Adrenal gland (tissue), 12 donors: ENCODE measurements around the gene MSANTD4. TPM values are rescaled to one million over a fixed set of nuclear protein-coding genes. Genes with fewer than 3 reads are reported as not detected.

ENCODE experiments used
- DNase-seq, 7 donors: peaks; one replicate each; pipeline ENCODE4 v3.0.0-alpha.2; 2019 to 2020
- H3K27ac ChIP-seq, 5 donors: fragments of 200-600 bp; sonication (generic) in 4 of 5; 1 replicate in 3 of 5; 2 replicates in 2 of 5; pipeline versions ENCODE4 v1.5.1 to v1.8.0; 2016 to 2020; ENCODE audit warnings: mild to moderate bottlenecking in 1 of 5
- H3K27me3 ChIP-seq: fragments of 200-600 bp; 2 replicates; pipeline ENCODE4 v1.8.0; 2021
- H3K36me3 ChIP-seq, 2 donors: fragments of 200-600 bp; replicated peaks in 1 of 2; 1 replicate in 1 of 2; 2 replicates in 1 of 2; pipeline versions ENCODE4 v1.5.1 to v1.8.0; 2018 to 2022
- H3K4me1 ChIP-seq, 2 donors: fragments of 200-600 bp; replicated peaks in 1 of 2; 1 replicate in 1 of 2; 2 replicates in 1 of 2; pipeline versions ENCODE4 v1.5.1 to v1.8.0; 2018 to 2021
- H3K4me3 ChIP-seq, 4 donors: fragments of 200-600 bp; sonication (generic) in 3 of 4; one replicate each; pipeline ENCODE4 v1.5.1; 2016 to 2018
- H3K9me3 ChIP-seq, 3 donors: fragments of 200-600 bp; sonication (generic) in 1 of 3; replicated peaks in 1 of 3; 1 replicate in 2 of 3; 2 replicates in 1 of 3; pipeline versions ENCODE4 v1.5.1 to v1.8.0; 2016 to 2021
- CTCF ChIP-seq, 6 experiments: fragments of 450-650 bp in 4 of 6; fragments of 200-600 bp in 2 of 6; sonication (generic) in 1 of 6; IDR thresholded peaks; 1 replicate in 5 of 6; 2 replicates in 1 of 6; pipeline versions ENCODE4 v1.5.1 to v1.8.0; 2016 to 2021; ENCODE audit warnings: antibody characterized with exemption in 6 of 6, mild to moderate bottlenecking in 2 of 6, moderate library complexity in 1 of 6
- POLR2A ChIP-seq, 2 donors: fragments of 450-650 bp; IDR thresholded peaks; one replicate each; pipeline ENCODE4 v1.6.1; 2017; ENCODE audit warnings: antibody characterized with exemption in 2 of 2, mild to moderate bottlenecking in 2 of 2, moderate library complexity in 1 of 2
- WGBS, 4 donors: extraction: QIAGEN DNeasy Blood & Tissue Kit in 2 of 4; methylation state at CpG; one replicate each; pipeline versions ENCODE4 v1.1.5 to v1.1.7; 2013 to 2017; 5-methylcytosine and 5-hydroxymethylcytosine counted together
- intact Hi-C, 2 donors: fragments of 100-400 bp; cut with DNase I; formaldehyde crosslinking; loops; one replicate each; pipeline versions ENCODE4 v1.14.1 to v1.15.0; 2022 to 2023
- polyA plus RNA-seq, 3 donors: library from polyadenylated mRNA; stranded (reverse); fragments of 200-250 nt in 2 of 3; fragments of 350-450 nt in 1 of 3; fragmentation: Illumina TruSeq in 1 of 3; extraction: RNeasy Lipid Tissue Mini Kit (QIAGEN cat#74804) in 1 of 3; gene quantifications; one replicate each; pipeline ENCODE4 v1.2.3, GENCODE V29; 2013 to 2014
- total RNA-seq, 9 donors: library from RNA; depleted of rRNA in 4 of 9; stranded (reverse); fragments of >200 nt in 4 of 9; fragments of 120-200 nt in 1 of 9; fragmentation: NEBNext Ultra II Directional in 1 of 9; extraction: Animal tissue kit (Norgen Biotek cat#: 25700) in 1 of 9; gene quantifications; one replicate each; pipeline versions ENCODE4 v1.1.0 to v1.2.4, GENCODE V29; 2013 to 2023
- donor health status: healthy with polysubstance abuse.
- donor health status: Bipolar disorder and iron deficiency.
- donor health status: DM: yes; HTN: yes; CAD: no.
- donor health status: DM: no; HTN: no; CAD: no.
- donor health status: DM: no; HTN: no; CAD: no.
- donor health status: DM: yes; HTN: yes; CAD: no.

The MSANTD4 gene
- total and polyA plus RNA-seq, 12 donors, result 3.7 to 36.2 (median 19.2) TPM

- no peak for TF ChIP-seq POLR2A (IDR thresholded peaks at IDR 0.05)
- no peak for TF ChIP-seq CTCF (IDR thresholded peaks at IDR 0.05)
- Histone ChIP-seq H3K9me3 (no peaks in the 10 kb centered on the region), H3K36me3 (no peaks in the 10 kb centered on the region), H3K27ac (no peak overlapping the region), H3K4me1 (no peaks in the 10 kb centered on the region), H3K4me3 (no peak overlapping the region), H3K27me3 (no peaks in the 10 kb centered on the region)
- no peak for DNase-seq
- 74 to 86% (median 84%) methylated on average over 2 of the region's 2 CpGs for WGBS, 4 donors
- intact Hi-C loops, result no loop called here
Observed at GRCh38 chr11:105986554-105986953, 35.5 kb downstream of the MSANTD4 start.

GRCh38 chr11:105979997-105980703 lies 41.9 kb downstream of the MSANTD4 start:
- no peaks in the 10 kb centered on the region for H3K9me3 ChIP-seq
- H3K27me3 ChIP-seq, result no peaks in the 10 kb centered on the region
- WGBS, 4 donors, result 89 to 91% (median 90%) methylated on average over 10 of the region's 10 CpGs
- H3K4me1 ChIP-seq, result no peaks in the 10 kb centered on the region
- no peak for TF ChIP-seq CTCF (IDR thresholded peaks at IDR 0.05)
- no peak for TF ChIP-seq POLR2A (IDR thresholded peaks at IDR 0.05)
- intact Hi-C loops, result no loop called here
- no peak overlapping the region for H3K27ac ChIP-seq
- no peaks in the 10 kb centered on the region for H3K36me3 ChIP-seq
- DNase-seq, result no peak
- no peak overlapping the region for H3K4me3 ChIP-seq

- no peak for DNase-seq
- intact Hi-C loops, result no loop called here
- WGBS, 4 donors, result 65 to 70% (median 67%) methylated on average over 1 of the region's 1 CpG
- no peak overlapping the region for H3K27ac ChIP-seq
- TF ChIP-seq CTCF (IDR thresholded peaks at IDR 0.05) (no peak), POLR2A (IDR thresholded peaks at IDR 0.05) (no peak)
- H3K27me3 ChIP-seq, result no peaks in the 10 kb centered on the region
- no peaks in the 10 kb centered on the region for H3K4me1 ChIP-seq
- H3K36me3 ChIP-seq, result no peaks in the 10 kb centered on the region
- H3K9me3 ChIP-seq, result no peaks in the 10 kb centered on the region
- H3K4me3 ChIP-seq, result no peak overlapping the region
Observed at GRCh38 chr11:105975128-105975527, 46.9 kb downstream of the MSANTD4 start.

GRCh38 chr11:105969756-105970155 lies 52.3 kb downstream of the MSANTD4 start:
- Histone ChIP-seq H3K27me3 (no peaks in the 10 kb centered on the region), H3K4me3 (no peak overlapping the region), H3K9me3 (no peaks in the 10 kb centered on the region), H3K36me3 (no peaks in the 10 kb centered on the region), H3K4me1 (no peaks in the 10 kb centered on the region), H3K27ac (no peak overlapping the region)
- 73 to 76% (median 76%) methylated on average over 1 of the region's 1 CpG for WGBS, 4 donors
- DNase-seq, result no peak
- intact Hi-C loops, result no loop called here
- TF ChIP-seq CTCF (IDR thresholded peaks at IDR 0.05), result no peak
- no peak for TF ChIP-seq POLR2A (IDR thresholded peaks at IDR 0.05)
